HL-60 (cell line): ENCODE measurements around the gene MAOA.

Experiments used
- GABPA ChIP-seq: IDR thresholded peaks from 2 replicates; pipeline ENCODE4 v1.6.1; 2012; ENCODE audit warnings: low read depth
- POLR2AphosphoS5 ChIP-seq: IDR thresholded peaks from 2 replicates; pipeline ENCODE4 v1.6.1; 2012; ENCODE audit warnings: low read depth
- SPI1 ChIP-seq: IDR thresholded peaks from 2 replicates; pipeline ENCODE4 v1.6.1; 2012; ENCODE audit warnings: low read depth, mild to moderate bottlenecking, borderline replicate concordance
- TF ChIP-seq, protein P1 (sequence below): IDR thresholded peaks from one replicate; pipeline ENCODE4 v1.5.1; 2011; ENCODE audit warnings: low read length, control low read depth, inconsistent platforms; ENCODE audit not compliant: insufficient read depth
- TF ChIP-seq, protein P2 (sequence below): IDR thresholded peaks from 2 replicates; pipeline ENCODE4 v1.6.1; 2012; ENCODE audit warnings: low read depth; ENCODE audit not compliant: insufficient replicate concordance

DNA sequence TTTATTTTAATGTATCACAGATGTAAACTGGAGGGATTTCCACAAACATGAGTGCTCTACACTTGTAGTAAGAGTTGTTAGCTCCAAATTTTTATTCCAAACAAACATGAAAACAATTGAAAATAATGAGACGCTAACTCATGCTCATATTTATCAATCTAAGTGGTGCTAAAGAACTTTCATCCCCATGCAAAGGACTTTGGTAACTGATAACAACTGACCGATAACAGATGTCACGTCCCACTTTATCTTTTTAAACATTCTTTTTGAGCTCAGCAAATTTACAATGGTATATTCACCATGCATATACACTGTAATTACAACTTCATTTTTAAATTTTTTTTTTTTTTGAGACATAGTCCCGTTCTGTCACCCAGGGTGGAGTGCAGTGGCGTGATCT, 15.6 kb upstream of the MAOA start:
- TF ChIP-seq, protein P1, sequence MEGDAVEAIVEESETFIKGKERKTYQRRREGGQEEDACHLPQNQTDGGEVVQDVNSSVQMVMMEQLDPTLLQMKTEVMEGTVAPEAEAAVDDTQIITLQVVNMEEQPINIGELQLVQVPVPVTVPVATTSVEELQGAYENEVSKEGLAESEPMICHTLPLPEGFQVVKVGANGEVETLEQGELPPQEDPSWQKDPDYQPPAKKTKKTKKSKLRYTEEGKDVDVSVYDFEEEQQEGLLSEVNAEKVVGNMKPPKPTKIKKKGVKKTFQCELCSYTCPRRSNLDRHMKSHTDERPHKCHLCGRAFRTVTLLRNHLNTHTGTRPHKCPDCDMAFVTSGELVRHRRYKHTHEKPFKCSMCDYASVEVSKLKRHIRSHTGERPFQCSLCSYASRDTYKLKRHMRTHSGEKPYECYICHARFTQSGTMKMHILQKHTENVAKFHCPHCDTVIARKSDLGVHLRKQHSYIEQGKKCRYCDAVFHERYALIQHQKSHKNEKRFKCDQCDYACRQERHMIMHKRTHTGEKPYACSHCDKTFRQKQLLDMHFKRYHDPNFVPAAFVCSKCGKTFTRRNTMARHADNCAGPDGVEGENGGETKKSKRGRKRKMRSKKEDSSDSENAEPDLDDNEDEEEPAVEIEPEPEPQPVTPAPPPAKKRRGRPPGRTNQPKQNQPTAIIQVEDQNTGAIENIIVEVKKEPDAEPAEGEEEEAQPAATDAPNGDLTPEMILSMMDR, result no peak
- TF ChIP-seq GABPA (no peak), POLR2AphosphoS5 (no peak), SPI1 (no peak)
- TF ChIP-seq, protein P2, sequence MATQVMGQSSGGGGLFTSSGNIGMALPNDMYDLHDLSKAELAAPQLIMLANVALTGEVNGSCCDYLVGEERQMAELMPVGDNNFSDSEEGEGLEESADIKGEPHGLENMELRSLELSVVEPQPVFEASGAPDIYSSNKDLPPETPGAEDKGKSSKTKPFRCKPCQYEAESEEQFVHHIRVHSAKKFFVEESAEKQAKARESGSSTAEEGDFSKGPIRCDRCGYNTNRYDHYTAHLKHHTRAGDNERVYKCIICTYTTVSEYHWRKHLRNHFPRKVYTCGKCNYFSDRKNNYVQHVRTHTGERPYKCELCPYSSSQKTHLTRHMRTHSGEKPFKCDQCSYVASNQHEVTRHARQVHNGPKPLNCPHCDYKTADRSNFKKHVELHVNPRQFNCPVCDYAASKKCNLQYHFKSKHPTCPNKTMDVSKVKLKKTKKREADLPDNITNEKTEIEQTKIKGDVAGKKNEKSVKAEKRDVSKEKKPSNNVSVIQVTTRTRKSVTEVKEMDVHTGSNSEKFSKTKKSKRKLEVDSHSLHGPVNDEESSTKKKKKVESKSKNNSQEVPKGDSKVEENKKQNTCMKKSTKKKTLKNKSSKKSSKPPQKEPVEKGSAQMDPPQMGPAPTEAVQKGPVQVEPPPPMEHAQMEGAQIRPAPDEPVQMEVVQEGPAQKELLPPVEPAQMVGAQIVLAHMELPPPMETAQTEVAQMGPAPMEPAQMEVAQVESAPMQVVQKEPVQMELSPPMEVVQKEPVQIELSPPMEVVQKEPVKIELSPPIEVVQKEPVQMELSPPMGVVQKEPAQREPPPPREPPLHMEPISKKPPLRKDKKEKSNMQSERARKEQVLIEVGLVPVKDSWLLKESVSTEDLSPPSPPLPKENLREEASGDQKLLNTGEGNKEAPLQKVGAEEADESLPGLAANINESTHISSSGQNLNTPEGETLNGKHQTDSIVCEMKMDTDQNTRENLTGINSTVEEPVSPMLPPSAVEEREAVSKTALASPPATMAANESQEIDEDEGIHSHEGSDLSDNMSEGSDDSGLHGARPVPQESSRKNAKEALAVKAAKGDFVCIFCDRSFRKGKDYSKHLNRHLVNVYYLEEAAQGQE, result no peak
